H1 (cell line): ENCODE measurements around the gene GLYATL3. TPM values are rescaled to one million over a fixed set of nuclear protein-coding genes. Genes with fewer than 3 reads are reported as not detected.

ENCODE experiments used
- RAD21 ChIP-seq, 2 experiments: IDR thresholded peaks in 1 of 2; conservative IDR thresholded peaks in 1 of 2; 2 replicates each; pipeline ENCODE4 v1.6.1; 2011; ENCODE audit warnings: low read depth in 2 of 2, low read length in 2 of 2, improper control_type of control experiment in 1 of 2, inconsistent platforms in 1 of 2, mild to moderate bottlenecking in 1 of 2, moderate library complexity in 1 of 2
- polyA plus RNA-seq, 7 experiments: library from polyadenylated mRNA; depleted of rRNA in 3 of 7; stranded (reverse) in 5 of 7; unstranded in 2 of 7; fragments of >200 nt in 5 of 7; fragments of 200-250 nt in 2 of 7; gene quantifications; 1 replicate in 5 of 7; 2 replicates in 1 of 7; 4 replicates in 1 of 7; pipeline versions ENCODE4 v1.2.1 to v1.2.3, GENCODE V29; 2011 to 2013; ENCODE audit warnings: missing spikeins in 2 of 7, mixed read lengths in 2 of 7
- total RNA-seq: library from RNA; stranded (reverse); fragmentation: NEBNext Ultra II Directional; extraction: Animal tissue kit (Norgen Biotek cat#: 25700); gene quantifications from 2 replicates; pipeline ENCODE4 v1.2.1, GENCODE V29; 2021

GLYATL3 gene
- total and polyA plus RNA-seq, 2 of the 8 experiments (the other 6 are each of a cell fraction or from before 2014, with no cell fraction given): not detected

DNA sequence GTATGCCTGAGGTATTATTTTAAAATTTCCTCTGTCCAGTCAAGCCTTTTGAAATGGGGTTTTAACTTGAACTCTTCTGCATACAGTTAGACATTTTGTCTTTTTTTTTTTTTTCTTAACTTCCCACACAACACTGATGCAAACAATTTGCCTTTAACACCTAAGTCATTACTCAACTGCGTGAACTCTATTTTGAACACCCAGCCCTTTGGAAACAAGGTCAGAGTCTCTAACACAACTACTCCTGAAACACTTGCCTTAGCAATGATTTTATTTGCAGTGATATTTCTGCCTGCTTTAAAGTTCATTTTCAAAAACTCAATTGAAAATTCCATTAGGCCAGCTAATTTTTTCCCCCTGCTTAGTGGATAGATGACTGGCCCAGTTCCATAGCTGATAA lies 24.2 kb downstream of the GLYATL3 start (continued):
- no peak for TF ChIP-seq RAD21 (IDR thresholded peaks at IDR 0.05 in 1 of 2, conservative IDR thresholded peaks at IDR 0.05 in 1 of 2; ENCODE audit: low read depth in 2 of 2, low read length in 2 of 2)
